SU-DHL-6 (cell line): ENCODE data around the gene APOBEC4.

Experiments used
- H2AFZ ChIP-seq: fragments of 200-600 bp; sonication (generic); 2 replicates; pipeline ENCODE4 v1.6.1; 2014; ENCODE audit warnings: low read depth, mild to moderate bottlenecking, moderate library complexity, mixed read lengths, antibody characterized with exemption, low read length; ENCODE audit not compliant: severe bottlenecking
- H3F3A ChIP-seq: fragments of 200-600 bp; shearing (Covaris generic); 2 replicates; pipeline ENCODE4 v1.6.0; 2016; ENCODE audit warnings: antibody characterized with exemption, mild to moderate bottlenecking; ENCODE audit not compliant: insufficient read depth
- H3K27ac ChIP-seq: fragments of 200-600 bp; sonication (generic); 2 replicates; pipeline ENCODE4 v1.5.1; 2016; ENCODE audit warnings: low read depth, mild to moderate bottlenecking, low read length, moderate library complexity, mixed read lengths
- H3K27me3 ChIP-seq: fragments of 200-600 bp; sonication (generic), shearing (Covaris generic); 2 replicates; pipeline ENCODE4 v1.6.0; 2014; ENCODE audit warnings: mild to moderate bottlenecking, low read length
- H3K36me3 ChIP-seq: fragments of 200-600 bp; sonication (generic); 2 replicates; pipeline ENCODE4 v1.6.1; 2014; ENCODE audit warnings: mild to moderate bottlenecking, low read length, mixed read lengths
- H3K4me2 ChIP-seq: fragments of 300-600, 200-600 bp; shearing (Covaris generic), sonication (generic); 2 replicates; pipeline ENCODE4 v1.6.0; 2014; ENCODE audit warnings: low read length, low read depth, mild to moderate bottlenecking; ENCODE audit not compliant: poor library complexity, severe bottlenecking
- H3K4me3 ChIP-seq: fragments of 200-600 bp; sonication (generic); 2 replicates; pipeline ENCODE4 v1.5.1; 2014; ENCODE audit warnings: antibody characterized with exemption, low read length, mild to moderate bottlenecking, mixed read lengths; ENCODE audit not compliant: insufficient read depth, poor library complexity, severe bottlenecking
- H3K79me2 ChIP-seq: fragments of 200-600 bp; sonication (generic); 2 replicates; pipeline ENCODE4 v1.6.1; 2014; ENCODE audit warnings: mild to moderate bottlenecking, low read length, moderate library complexity; ENCODE audit not compliant: insufficient read depth
- H3K9ac ChIP-seq: fragments of 200-600 bp; sonication (generic); 2 replicates; pipeline ENCODE4 v1.7.0; 2014; ENCODE audit warnings: mild to moderate bottlenecking, low read length
- H3K9me2 ChIP-seq: fragments of 200-600 bp; sonication (generic); replicated peaks from 2 replicates; pipeline ENCODE4 v1.6.1; 2014; ENCODE audit warnings: low read length; ENCODE audit not compliant: insufficient read depth
- H3K9me3 ChIP-seq: fragments of 200-600 bp; sonication (generic); 2 replicates; pipeline ENCODE4 v1.6.1; 2014; ENCODE audit warnings: low read length, mixed read lengths; ENCODE audit not compliant: insufficient read depth
- H4K20me1 ChIP-seq: fragments of 200-600 bp; sonication (generic); 2 replicates; pipeline ENCODE4 v1.6.1; 2014; ENCODE audit warnings: low read depth, mild to moderate bottlenecking, antibody characterized with exemption, low read length, moderate library complexity, mixed read lengths
- EZH2phosphoT487 ChIP-seq: fragments of 200-600 bp; sonication (generic), shearing (Covaris generic); conservative IDR thresholded peaks from 2 replicates; pipeline ENCODE4 v1.6.1; 2018; ENCODE audit warnings: mild to moderate bottlenecking, antibody characterized with exemption, low read length, moderate library complexity, mixed read lengths
- TF ChIP-seq, protein P1 (sequence below): fragments of 200-600 bp; sonication (generic); IDR thresholded peaks from one replicate; pipeline ENCODE4 v1.5.1; 2017; ENCODE audit warnings: antibody characterized with exemption, mild to moderate bottlenecking, low read length, moderate library complexity; ENCODE audit not compliant: insufficient read depth, poor library complexity, severe bottlenecking

APOBEC4 gene

DNA sequence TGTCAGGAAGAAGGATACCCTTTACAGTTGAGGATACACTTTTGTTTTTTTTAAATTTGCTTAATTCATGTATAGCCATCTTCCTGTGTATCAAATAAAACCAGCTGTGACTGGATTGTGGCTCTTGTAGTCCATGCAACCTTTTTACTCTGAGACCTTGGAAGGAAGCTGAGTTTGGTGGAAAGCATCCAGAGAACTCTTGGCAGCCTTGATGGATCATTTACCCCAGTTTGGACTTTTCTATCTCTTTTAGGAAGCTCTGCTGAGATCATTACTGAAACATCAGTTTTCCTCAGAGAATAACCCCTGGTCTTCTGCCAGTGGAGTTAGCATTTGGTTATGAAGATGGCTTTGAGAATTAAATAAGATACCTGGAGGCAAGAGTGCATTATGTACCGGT lies 21.2 kb upstream of the APOBEC4 start:
- H3K27me3 ChIP-seq = no peaks in the 10 kb centered on the region
- no peak overlapping the region for H3K27ac ChIP-seq
- H3F3A ChIP-seq = no peaks in the 10 kb centered on the region
- H3K4me2 ChIP-seq = no peak overlapping the region
- TF ChIP-seq, protein P1, sequence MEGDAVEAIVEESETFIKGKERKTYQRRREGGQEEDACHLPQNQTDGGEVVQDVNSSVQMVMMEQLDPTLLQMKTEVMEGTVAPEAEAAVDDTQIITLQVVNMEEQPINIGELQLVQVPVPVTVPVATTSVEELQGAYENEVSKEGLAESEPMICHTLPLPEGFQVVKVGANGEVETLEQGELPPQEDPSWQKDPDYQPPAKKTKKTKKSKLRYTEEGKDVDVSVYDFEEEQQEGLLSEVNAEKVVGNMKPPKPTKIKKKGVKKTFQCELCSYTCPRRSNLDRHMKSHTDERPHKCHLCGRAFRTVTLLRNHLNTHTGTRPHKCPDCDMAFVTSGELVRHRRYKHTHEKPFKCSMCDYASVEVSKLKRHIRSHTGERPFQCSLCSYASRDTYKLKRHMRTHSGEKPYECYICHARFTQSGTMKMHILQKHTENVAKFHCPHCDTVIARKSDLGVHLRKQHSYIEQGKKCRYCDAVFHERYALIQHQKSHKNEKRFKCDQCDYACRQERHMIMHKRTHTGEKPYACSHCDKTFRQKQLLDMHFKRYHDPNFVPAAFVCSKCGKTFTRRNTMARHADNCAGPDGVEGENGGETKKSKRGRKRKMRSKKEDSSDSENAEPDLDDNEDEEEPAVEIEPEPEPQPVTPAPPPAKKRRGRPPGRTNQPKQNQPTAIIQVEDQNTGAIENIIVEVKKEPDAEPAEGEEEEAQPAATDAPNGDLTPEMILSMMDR = no peak
- no peak for TF ChIP-seq EZH2phosphoT487
- H3K4me3 ChIP-seq = no peak overlapping the region
- no peaks in the 10 kb centered on the region for H3K79me2 ChIP-seq
- H3K9me3 ChIP-seq = no peaks in the 10 kb centered on the region
- H2AFZ ChIP-seq = no peak overlapping the region
- H4K20me1 ChIP-seq = no peaks in the 10 kb centered on the region
- H3K9ac ChIP-seq = no peak overlapping the region
- no peaks in the 10 kb centered on the region for H3K36me3 ChIP-seq
- no peaks in the 10 kb centered on the region for H3K9me2 ChIP-seq

DNA sequence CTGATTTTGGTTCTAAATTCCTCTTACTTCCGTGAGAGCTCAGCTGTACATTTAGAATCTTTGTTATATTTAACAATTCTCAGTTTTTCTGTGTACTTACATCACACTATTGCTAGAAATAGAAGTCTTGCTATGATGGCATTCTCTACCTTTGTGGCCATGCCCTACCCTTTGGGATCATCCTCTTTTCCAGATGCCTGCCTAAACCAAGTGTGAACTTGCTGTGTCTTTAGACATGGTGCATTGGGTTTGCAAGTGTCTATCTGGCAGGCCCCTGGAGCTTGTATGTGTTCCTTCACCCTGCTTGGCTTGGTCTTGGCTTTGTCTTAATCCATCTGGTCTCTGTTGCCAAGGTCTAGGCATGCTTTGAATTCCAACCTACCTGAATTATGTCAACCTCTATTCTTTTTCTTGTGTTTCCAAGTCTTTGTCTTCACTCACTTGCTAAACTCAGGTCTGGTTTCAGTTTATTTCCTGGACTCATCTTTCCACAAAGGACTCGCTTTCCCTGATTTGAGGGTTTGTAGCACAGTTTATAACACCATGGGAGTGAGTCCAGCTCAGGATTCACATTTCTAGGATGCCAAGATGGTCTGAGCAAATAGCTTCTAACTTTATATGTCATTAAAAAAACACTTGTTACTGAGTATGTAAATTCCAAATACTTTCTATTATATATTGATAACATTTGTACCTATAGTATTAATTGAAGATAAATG lies 20.6 kb upstream of the APOBEC4 start:
- H3K27me3 ChIP-seq = no peaks in the 10 kb centered on the region

DNA sequence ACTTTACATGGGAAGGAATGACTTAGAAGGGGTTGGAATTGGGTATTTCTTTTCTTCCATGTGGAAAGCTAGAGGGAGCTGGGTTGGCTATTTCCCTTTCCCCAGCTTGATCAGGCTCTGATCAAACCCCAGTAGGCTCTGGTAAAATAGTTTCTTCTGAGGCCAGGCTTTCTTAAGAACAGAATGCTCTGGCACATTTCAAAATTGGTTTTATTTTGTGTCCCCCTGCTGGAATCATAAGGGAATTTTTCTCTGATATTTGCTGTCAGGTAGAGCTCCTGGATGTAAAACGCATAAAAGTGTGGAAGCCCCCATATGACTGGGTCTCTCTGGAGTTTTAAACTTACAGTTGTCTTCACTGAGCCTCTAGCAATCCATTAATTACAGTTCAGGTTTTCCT lies 17.1 kb upstream of the APOBEC4 start:
- no peaks in the 10 kb centered on the region for H3K27me3 ChIP-seq
- H2AFZ ChIP-seq = no peak overlapping the region
- TF ChIP-seq, protein P1 = no peak
- no peaks in the 10 kb centered on the region for H3K36me3 ChIP-seq
- no peaks in the 10 kb centered on the region for H3K9me2 ChIP-seq
- no peak overlapping the region for H3K4me2 ChIP-seq
- H3K9ac ChIP-seq = no peak overlapping the region
- no peaks in the 10 kb centered on the region for H4K20me1 ChIP-seq
- no peak overlapping the region for H3K4me3 ChIP-seq
- H3K27ac ChIP-seq = no peak overlapping the region
- H3K79me2 ChIP-seq = no peaks in the 10 kb centered on the region
- no peaks in the 10 kb centered on the region for H3F3A ChIP-seq
- no peaks in the 10 kb centered on the region for H3K9me3 ChIP-seq

More for the DNA sequence above, 20.6 kb upstream of the APOBEC4 start:
- H4K20me1 ChIP-seq = no peaks in the 10 kb centered on the region
- no peaks in the 10 kb centered on the region for H3F3A ChIP-seq
- H3K9me3 ChIP-seq = no peaks in the 10 kb centered on the region
- H3K9ac ChIP-seq = no peak overlapping the region
- no peak overlapping the region for H3K4me2 ChIP-seq
- no peaks in the 10 kb centered on the region for H3K36me3 ChIP-seq
- no peaks in the 10 kb centered on the region for H3K9me2 ChIP-seq
- H3K4me3 ChIP-seq = no peak overlapping the region
- no peak for TF ChIP-seq EZH2phosphoT487
- TF ChIP-seq, protein P1 = no peak
- no peak overlapping the region for H2AFZ ChIP-seq
- H3K27ac ChIP-seq = no peak overlapping the region
- no peaks in the 10 kb centered on the region for H3K79me2 ChIP-seq
